Activated gamma-delta T cell treated with Interleukin-2 at 50 U/mL for 16 hours (primary cell): ENCODE results near the gene HMCES.

Experiments
- DNase-seq: peaks from one replicate; pipeline ENCODE4 v3.0.0-alpha.2; 2020

The HMCES gene

GRCh38 chr3:129349791-129350190 lies 71.1 kb downstream of the HMCES start:
- no peak for DNase-seq

GRCh38 chr3:129352045-129352444 lies 73.4 kb downstream of the HMCES start:
- DNase-seq = no peak

GRCh38 chr3:129352650-129353588 lies 74.2 kb downstream of the HMCES start:
- no peak for DNase-seq

GRCh38 chr3:129353589-129353941 lies 74.9 kb downstream of the HMCES start:
- DNase-seq = no peak
